Parathyroid adenoma (tissue), 2 donors: ENCODE results near the gene ZNF10.

Source experiments
- H2AFZ ChIP-seq: fragments of 300-600 bp; sonication (generic); one replicate; pipeline ENCODE4 v1.7.0; 2017; ENCODE audit warnings: antibody characterized with exemption, mild to moderate bottlenecking
- H3K27ac ChIP-seq: fragments of 300-600 bp; sonication (generic); one replicate; pipeline ENCODE4 v1.7.0; 2017
- H3K27me3 ChIP-seq: fragments of 300-600 bp; sonication (generic); one replicate; pipeline ENCODE4 v1.7.0; 2017; ENCODE audit warnings: low read length; ENCODE audit not compliant: control insufficient read depth, insufficient read depth
- H3K36me3 ChIP-seq: fragments of 300-600 bp; sonication (generic); one replicate; pipeline ENCODE4 v1.7.0; 2017; ENCODE audit warnings: low read length; ENCODE audit not compliant: control insufficient read depth, insufficient read depth
- H3K4me1 ChIP-seq: fragments of 300-600 bp; sonication (generic); one replicate; pipeline ENCODE4 v1.7.0; 2017; ENCODE audit warnings: control low read depth
- H3K4me2 ChIP-seq: fragments of 300-600 bp; sonication (generic); one replicate; pipeline ENCODE4 v1.7.0; 2017; ENCODE audit warnings: low read length
- H3K4me3 ChIP-seq: fragments of 300-600 bp; sonication (generic); one replicate; pipeline ENCODE4 v1.7.0; 2017; ENCODE audit warnings: low read depth, low read length
- H3K79me2 ChIP-seq: fragments of 300-600 bp; sonication (generic); one replicate; pipeline ENCODE4 v1.7.0; 2017; ENCODE audit warnings: control low read depth
- H3K9ac ChIP-seq: fragments of 300-600 bp; sonication (generic); one replicate; pipeline ENCODE4 v1.7.0; 2017; ENCODE audit warnings: mild to moderate bottlenecking
- H3K9me3 ChIP-seq: fragments of 300-600 bp; sonication (generic); one replicate; pipeline ENCODE4 v1.7.0; 2017; ENCODE audit warnings: low read length; ENCODE audit not compliant: control insufficient read depth
- CTCF ChIP-seq: fragments of 300-600 bp; sonication (generic); IDR thresholded peaks from one replicate; pipeline ENCODE4 v1.7.0; 2017; ENCODE audit warnings: antibody characterized with exemption, mild to moderate bottlenecking
- donor health status: primary hyperparathyroidism.

ZNF10 gene

GRCh38 chr12:133203344-133204263 is 73.2 kb downstream of the ZNF10 start:
- Histone ChIP-seq H3K79me2 (no peaks in the 10 kb centered on the region), H2AFZ (no peak overlapping the region), H3K4me1 (no peaks in the 10 kb centered on the region), H3K27me3 (no peaks in the 10 kb centered on the region), H3K36me3 (peaks cover 54% of the 10 kb centered on the region), H3K9ac (no peak overlapping the region), H3K4me2 (no peak overlapping the region), H3K27ac (no peak overlapping the region), H3K4me3 (no peak overlapping the region), H3K9me3 (peaks cover 54% of the 10 kb centered on the region)
- TF ChIP-seq CTCF = no peak

GRCh38 chr12:133204264-133204603 is 73.8 kb downstream of the ZNF10 start:
- Histone ChIP-seq H2AFZ (no peak overlapping the region), H3K79me2 (no peaks in the 10 kb centered on the region), H3K4me2 (no peak overlapping the region), H3K36me3 (peaks cover 54% of the 10 kb centered on the region), H3K9me3 (peaks cover 54% of the 10 kb centered on the region), H3K9ac (no peak overlapping the region), H3K27ac (no peak overlapping the region), H3K27me3 (no peaks in the 10 kb centered on the region), H3K4me3 (no peak overlapping the region), H3K4me1 (no peaks in the 10 kb centered on the region)
- no peak for TF ChIP-seq CTCF

- no peaks in the 10 kb centered on the region for H3K79me2 ChIP-seq
- H3K27me3 ChIP-seq = no peaks in the 10 kb centered on the region
- H3K27ac ChIP-seq = no peak overlapping the region
- H3K4me1 ChIP-seq = no peaks in the 10 kb centered on the region
- H2AFZ ChIP-seq = no peak overlapping the region
- H3K4me2 ChIP-seq = no peak overlapping the region
- H3K9ac ChIP-seq = no peak overlapping the region
- H3K4me3 ChIP-seq = no peak overlapping the region
- peaks cover 45% of the 10 kb centered on the region for H3K9me3 ChIP-seq
- H3K36me3 ChIP-seq = peaks cover 44% of the 10 kb centered on the region
- no peak for TF ChIP-seq CTCF
These were observed 76.0 kb downstream of the ZNF10 start for GRCh38 chr12:133206390-133206789.
